Mesenchymal stem cell (in vitro differentiated cells and primary cell): ENCODE results near the gene CNTNAP2.

ENCODE experiments used
- DNase-seq: peaks from one replicate; pipeline ENCODE4 v3.0.0-alpha.2; 2013
- H2AFZ ChIP-seq: one replicate; pipeline ENCODE4 v1.6.1; 2013; ENCODE audit warnings: low read depth, mild to moderate bottlenecking, control low read depth, inconsistent platforms, low read length, moderate library complexity
- H2AK5ac ChIP-seq: 2 replicates; pipeline ENCODE4 v1.6.1; 2013; ENCODE audit warnings: low read length, moderate library complexity, mild to moderate bottlenecking, inconsistent platforms; ENCODE audit not compliant: severe bottlenecking
- H2BK120ac ChIP-seq: one replicate; pipeline ENCODE4 v1.6.1; 2013; ENCODE audit warnings: low read depth, mild to moderate bottlenecking, inconsistent platforms, low read length, moderate library complexity
- H2BK12ac ChIP-seq, 2 experiments: one replicate each; pipeline ENCODE4 v1.6.1; 2013; ENCODE audit warnings: inconsistent platforms in 2 of 2, low read length in 2 of 2, mild to moderate bottlenecking in 2 of 2, moderate library complexity in 2 of 2, control low read depth in 1 of 2
- H2BK15ac ChIP-seq: one replicate; pipeline ENCODE4 v1.6.1; 2013; ENCODE audit warnings: mild to moderate bottlenecking, low read depth, inconsistent platforms; ENCODE audit not compliant: poor library complexity, severe bottlenecking
- H2BK5ac ChIP-seq: 2 replicates; pipeline ENCODE4 v1.6.1; 2013; ENCODE audit warnings: low read depth, mild to moderate bottlenecking, low read length, control low read depth, inconsistent platforms; ENCODE audit not compliant: poor library complexity, severe bottlenecking
- H3K14ac ChIP-seq, 2 experiments: one replicate each; pipeline ENCODE4 v1.6.1; 2013; ENCODE audit warnings: inconsistent platforms in 2 of 2, low read length in 2 of 2, control low read depth in 1 of 2, mild to moderate bottlenecking in 1 of 2, moderate library complexity in 1 of 2
- H3K18ac ChIP-seq, 2 experiments: one replicate each; pipeline ENCODE4 v1.6.1; 2013; ENCODE audit warnings: inconsistent platforms in 2 of 2, low read length in 2 of 2, control low read depth in 1 of 2, low read depth in 1 of 2, mild to moderate bottlenecking in 1 of 2
- H3K23ac ChIP-seq, 2 experiments: one replicate each; pipeline ENCODE4 v1.6.1; 2013; ENCODE audit warnings: inconsistent platforms in 2 of 2, low read length in 2 of 2, mild to moderate bottlenecking in 2 of 2, moderate library complexity in 2 of 2, control low read depth in 1 of 2
- H3K27ac ChIP-seq: 2 replicates; pipeline ENCODE4 v1.5.1; 2013; ENCODE audit warnings: mild to moderate bottlenecking, moderate library complexity, low read length, control low read depth, inconsistent platforms; ENCODE audit not compliant: poor library complexity, severe bottlenecking
- H3K27me3 ChIP-seq, 2 experiments: 2 replicates each; pipeline versions ENCODE4 v1.6.1 to v1.7.0; 2013; ENCODE audit warnings: low read length in 2 of 2, mild to moderate bottlenecking in 2 of 2, moderate library complexity in 2 of 2, control low read depth in 1 of 2, inconsistent platforms in 1 of 2; ENCODE audit not compliant: control insufficient read depth in 1 of 2, insufficient read depth in 1 of 2
- H3K36me3 ChIP-seq, 2 experiments: 2 replicates each; pipeline versions ENCODE4 v1.6.1 to v1.7.0; 2013; ENCODE audit warnings: low read length in 2 of 2, control low read depth in 1 of 2, inconsistent platforms in 1 of 2, low read depth in 1 of 2, mild to moderate bottlenecking in 1 of 2; ENCODE audit not compliant: insufficient read depth in 2 of 2, control insufficient read depth in 1 of 2
- H3K4ac ChIP-seq, 2 experiments: one replicate each; pipeline ENCODE4 v1.6.1; 2013; ENCODE audit warnings: inconsistent platforms in 2 of 2, low read length in 2 of 2, mild to moderate bottlenecking in 2 of 2, moderate library complexity in 2 of 2, control low read depth in 1 of 2, low read depth in 1 of 2
- H3K4me1 ChIP-seq: 2 replicates; pipeline ENCODE4 v1.6.1; 2013; ENCODE audit warnings: low read depth, low read length, control low read depth; ENCODE audit not compliant: control insufficient read depth, insufficient read depth
- H3K4me2 ChIP-seq: 2 replicates; pipeline ENCODE4 v1.6.1; 2013; ENCODE audit warnings: low read length, mild to moderate bottlenecking, inconsistent platforms; ENCODE audit not compliant: poor library complexity, severe bottlenecking
- H3K4me3 ChIP-seq, 2 experiments: 2 replicates each; pipeline versions ENCODE4 v1.5.1 to v1.7.0; 2013; ENCODE audit warnings: low read length in 2 of 2, mild to moderate bottlenecking in 2 of 2, control low read depth in 1 of 2, low read depth in 1 of 2; ENCODE audit not compliant: insufficient read depth in 1 of 2
- H3K79me1 ChIP-seq: replicated peaks from 2 replicates; pipeline ENCODE4 v1.6.1; 2013; ENCODE audit warnings: mild to moderate bottlenecking, control low read depth, low read length, inconsistent platforms; ENCODE audit not compliant: poor library complexity, severe bottlenecking
- H3K9ac ChIP-seq: 2 replicates; pipeline ENCODE4 v1.7.0; 2013; ENCODE audit warnings: mild to moderate bottlenecking, low read length, moderate library complexity
- H3K9me3 ChIP-seq: 2 replicates; pipeline ENCODE4 v1.7.0; 2013; ENCODE audit warnings: mild to moderate bottlenecking, low read length; ENCODE audit not compliant: control insufficient read depth
- H4K8ac ChIP-seq: one replicate; pipeline ENCODE4 v1.6.1; 2013; ENCODE audit warnings: inconsistent platforms, mild to moderate bottlenecking, low read length, moderate library complexity
- H4K91ac ChIP-seq: one replicate; pipeline ENCODE4 v1.6.1; 2013; ENCODE audit warnings: mild to moderate bottlenecking, low read length, inconsistent platforms
- WGBS: methylation state at CpG from one replicate; pipeline ENCODE4 v1.1.7; 2013; ENCODE audit warnings: mixed read lengths; 5-methylcytosine and 5-hydroxymethylcytosine counted together

The CNTNAP2 gene

DNA sequence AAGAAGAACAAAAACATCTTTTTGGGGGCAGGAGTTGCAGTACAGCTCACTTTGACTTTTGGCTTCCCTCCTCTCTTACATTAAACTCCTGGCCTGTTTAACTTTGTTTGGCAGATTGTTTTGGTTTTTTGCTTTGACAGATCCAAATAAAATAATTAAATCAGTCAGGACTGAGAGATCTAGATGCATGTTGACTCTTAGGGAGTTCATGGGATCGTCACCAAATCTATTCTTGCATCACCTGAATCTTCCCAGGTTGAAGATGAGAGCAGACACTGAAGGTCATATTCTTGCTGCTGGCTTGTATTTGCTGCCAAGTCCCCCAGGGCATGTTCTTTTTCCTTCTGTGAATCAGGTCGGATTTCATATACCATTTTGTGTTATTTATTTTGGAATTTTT is 759.4 kb downstream of the CNTNAP2 start:
- no peak overlapping the region for H2AK5ac ChIP-seq
- no peak overlapping the region for H4K8ac ChIP-seq
- 22% methylated on average over 1 of the region's 2 CpGs for WGBS
- no peak overlapping the region for H2BK12ac ChIP-seq
- no peak overlapping the region for H3K27ac ChIP-seq
- no peak overlapping the region for H3K4ac ChIP-seq
- no peak overlapping the region for H3K14ac ChIP-seq
- no peak for DNase-seq
- H3K9ac ChIP-seq = no peak overlapping the region
- H3K27me3 ChIP-seq = no peaks in the 10 kb centered on the region
- peaks cover 6% of the 10 kb centered on the region for H3K9me3 ChIP-seq
- no peak overlapping the region for H4K91ac ChIP-seq
- H2BK15ac ChIP-seq = no peak overlapping the region
- no peak overlapping the region for H3K4me2 ChIP-seq
- no peaks in the 10 kb centered on the region for H3K4me1 ChIP-seq
- no peak overlapping the region for H3K18ac ChIP-seq
- H2BK120ac ChIP-seq = no peak overlapping the region
- H3K36me3 ChIP-seq = no peaks in the 10 kb centered on the region
- no peak overlapping the region for H2AFZ ChIP-seq
- H3K4me3 ChIP-seq = no peak overlapping the region
- H3K79me1 ChIP-seq = no peaks in the 10 kb centered on the region
- no peak overlapping the region for H3K23ac ChIP-seq
- no peak overlapping the region for H2BK5ac ChIP-seq

DNA sequence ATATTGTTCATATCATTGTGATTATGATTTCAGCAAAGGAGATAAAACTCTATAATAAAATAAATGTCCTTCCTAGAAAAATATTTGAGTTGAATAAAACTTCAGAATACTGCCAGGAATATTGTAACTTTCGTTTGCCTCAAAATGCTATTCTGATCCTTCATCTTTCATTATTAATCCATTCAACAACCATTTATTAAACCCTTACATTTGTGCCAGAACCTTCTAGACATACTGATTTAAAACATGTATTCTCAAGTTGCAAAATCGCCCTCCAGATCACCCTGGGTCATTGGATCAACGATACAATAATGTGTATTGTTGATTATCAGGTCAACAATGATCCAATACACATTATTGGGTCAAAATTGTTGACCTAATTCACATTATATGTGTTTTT is 759.8 kb downstream of the CNTNAP2 start:
- Histone ChIP-seq H3K27ac (no peak overlapping the region), H3K9me3 (peaks cover 6% of the 10 kb centered on the region), H3K4me1 (no peaks in the 10 kb centered on the region), H3K14ac (no peak overlapping the region), H4K8ac (no peak overlapping the region), H4K91ac (no peak overlapping the region), H3K36me3 (no peaks in the 10 kb centered on the region), H2BK5ac (no peak overlapping the region), H3K27me3 (no peaks in the 10 kb centered on the region), H3K18ac (no peak overlapping the region), H3K23ac (no peak overlapping the region), H2AK5ac (no peak overlapping the region), H2BK120ac (no peak overlapping the region), H3K9ac (no peak overlapping the region), H3K4me3 (no peak overlapping the region), H3K4ac (no peak overlapping the region), H2BK15ac (no peak overlapping the region), H2BK12ac (no peak overlapping the region), H3K79me1 (no peaks in the 10 kb centered on the region), H2AFZ (no peak overlapping the region), H3K4me2 (no peak overlapping the region)
- DNase-seq = no peak
- 56% methylated on average over 1 of the region's 3 CpGs for WGBS

DNA sequence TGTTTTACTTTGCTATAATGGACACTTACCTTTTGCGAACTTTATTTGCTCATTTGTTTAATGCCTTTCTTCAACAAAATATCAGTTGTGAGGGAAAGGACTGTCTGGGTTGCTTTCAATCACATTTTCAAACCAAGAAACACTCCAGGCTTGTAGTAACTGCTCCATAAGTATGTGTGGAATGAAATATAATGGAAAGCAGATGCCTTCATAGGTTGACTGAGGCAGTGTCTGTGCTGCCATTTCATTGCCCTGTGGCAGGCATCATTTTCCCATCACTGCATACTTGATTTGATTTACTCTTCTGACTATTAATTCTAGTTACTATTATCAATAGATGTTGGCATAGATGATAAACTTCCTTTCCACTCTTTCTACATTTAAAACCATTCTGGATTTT is 762.3 kb downstream of the CNTNAP2 start:
- no peak overlapping the region for H3K4me3 ChIP-seq
- no peak overlapping the region for H4K91ac ChIP-seq
- DNase-seq = no peak
- no peak overlapping the region for H2BK5ac ChIP-seq
- no peaks in the 10 kb centered on the region for H3K36me3 ChIP-seq
- H3K18ac ChIP-seq = no peak overlapping the region
- H2BK12ac ChIP-seq = no peak overlapping the region
- H2BK15ac ChIP-seq = no peak overlapping the region
- no peaks in the 10 kb centered on the region for H3K4me1 ChIP-seq
- H4K8ac ChIP-seq = no peak overlapping the region
- H2AK5ac ChIP-seq = no peak overlapping the region
- no peaks in the 10 kb centered on the region for H3K27me3 ChIP-seq
- no peak overlapping the region for H3K9ac ChIP-seq
- peaks cover 7% of the 10 kb centered on the region for H3K9me3 ChIP-seq
- H3K27ac ChIP-seq = no peak overlapping the region
- no peaks in the 10 kb centered on the region for H3K79me1 ChIP-seq
- H2AFZ ChIP-seq = no peak overlapping the region
- H3K23ac ChIP-seq = no peak overlapping the region
- H3K4ac ChIP-seq = no peak overlapping the region
- no peak overlapping the region for H3K4me2 ChIP-seq
- no peak overlapping the region for H2BK120ac ChIP-seq
- no CpG with 5 or more reads among the region's 1 CpG for WGBS
- H3K14ac ChIP-seq = no peak overlapping the region

DNA sequence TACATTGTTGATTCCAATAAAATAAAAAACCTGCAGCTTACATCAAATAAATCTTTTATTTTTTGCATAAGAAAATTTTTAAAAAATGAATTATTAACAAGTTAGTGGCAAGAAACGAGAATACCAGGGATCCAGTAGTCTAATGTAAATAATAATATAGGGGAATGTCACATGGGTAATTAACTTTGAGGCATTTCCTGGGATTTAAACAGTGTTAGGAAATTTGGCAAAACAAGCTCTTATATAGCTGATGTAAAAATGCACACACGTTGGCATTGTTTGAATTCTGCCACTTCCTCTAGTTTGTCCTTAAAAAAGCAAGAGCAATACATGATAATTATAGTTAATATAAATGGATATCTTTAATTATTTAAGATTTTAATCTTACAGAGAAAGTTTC is 768.6 kb downstream of the CNTNAP2 start:
- Histone ChIP-seq H2BK5ac (no peak overlapping the region), H3K4me2 (no peak overlapping the region), H3K27me3 (no peaks in the 10 kb centered on the region), H3K79me1 (no peaks in the 10 kb centered on the region), H3K14ac (no peak overlapping the region), H3K4ac (no peak overlapping the region), H2BK12ac (no peak overlapping the region), H2AK5ac (no peak overlapping the region), H3K23ac (no peak overlapping the region), H3K36me3 (no peaks in the 10 kb centered on the region), H3K18ac (no peak overlapping the region), H3K4me1 (no peaks in the 10 kb centered on the region), H3K4me3 (no peak overlapping the region), H3K9ac (no peak overlapping the region), H4K8ac (no peak overlapping the region), H4K91ac (no peak overlapping the region), H3K9me3 (peaks cover 19% of the 10 kb centered on the region), H2BK120ac (no peak overlapping the region), H3K27ac (no peak overlapping the region), H2BK15ac (no peak overlapping the region), H2AFZ (no peak overlapping the region)
- DNase-seq = no peak
- WGBS = 91% methylated on average over 1 of the region's 2 CpGs
